GM12873 (cell line): Measurements from ENCODE around the gene SCIN.

Experiments used
- TF ChIP-seq, protein P1 (sequence below): IDR thresholded peaks from 2 replicates; pipeline ENCODE4 v1.5.1; 2012; ENCODE audit warnings: low read depth, mild to moderate bottlenecking, moderate library complexity, low read length, control low read depth; ENCODE audit not compliant: insufficient read depth; ENCODE audit errors: missing control alignments

The SCIN gene

DNA sequence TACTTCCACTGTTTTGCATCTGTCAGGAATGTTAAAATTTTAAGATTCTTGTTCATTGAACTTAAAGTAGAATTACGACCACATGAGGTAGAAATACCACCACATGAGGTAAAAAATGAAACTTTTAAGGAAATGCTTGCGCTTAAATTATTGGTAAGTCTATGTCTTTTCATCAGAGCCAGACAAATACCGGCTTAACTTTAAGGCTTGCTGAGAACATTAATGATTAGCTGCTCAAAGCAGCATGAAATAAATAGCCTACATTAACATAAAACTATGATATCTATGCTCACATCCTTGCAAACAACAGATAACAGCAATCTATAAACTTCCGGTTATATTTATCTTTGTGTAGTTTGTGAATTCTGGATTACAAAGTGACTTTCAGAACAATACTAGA, 26.9 kb upstream of the SCIN start:
- TF ChIP-seq, protein P1, sequence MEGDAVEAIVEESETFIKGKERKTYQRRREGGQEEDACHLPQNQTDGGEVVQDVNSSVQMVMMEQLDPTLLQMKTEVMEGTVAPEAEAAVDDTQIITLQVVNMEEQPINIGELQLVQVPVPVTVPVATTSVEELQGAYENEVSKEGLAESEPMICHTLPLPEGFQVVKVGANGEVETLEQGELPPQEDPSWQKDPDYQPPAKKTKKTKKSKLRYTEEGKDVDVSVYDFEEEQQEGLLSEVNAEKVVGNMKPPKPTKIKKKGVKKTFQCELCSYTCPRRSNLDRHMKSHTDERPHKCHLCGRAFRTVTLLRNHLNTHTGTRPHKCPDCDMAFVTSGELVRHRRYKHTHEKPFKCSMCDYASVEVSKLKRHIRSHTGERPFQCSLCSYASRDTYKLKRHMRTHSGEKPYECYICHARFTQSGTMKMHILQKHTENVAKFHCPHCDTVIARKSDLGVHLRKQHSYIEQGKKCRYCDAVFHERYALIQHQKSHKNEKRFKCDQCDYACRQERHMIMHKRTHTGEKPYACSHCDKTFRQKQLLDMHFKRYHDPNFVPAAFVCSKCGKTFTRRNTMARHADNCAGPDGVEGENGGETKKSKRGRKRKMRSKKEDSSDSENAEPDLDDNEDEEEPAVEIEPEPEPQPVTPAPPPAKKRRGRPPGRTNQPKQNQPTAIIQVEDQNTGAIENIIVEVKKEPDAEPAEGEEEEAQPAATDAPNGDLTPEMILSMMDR: no peak

DNA sequence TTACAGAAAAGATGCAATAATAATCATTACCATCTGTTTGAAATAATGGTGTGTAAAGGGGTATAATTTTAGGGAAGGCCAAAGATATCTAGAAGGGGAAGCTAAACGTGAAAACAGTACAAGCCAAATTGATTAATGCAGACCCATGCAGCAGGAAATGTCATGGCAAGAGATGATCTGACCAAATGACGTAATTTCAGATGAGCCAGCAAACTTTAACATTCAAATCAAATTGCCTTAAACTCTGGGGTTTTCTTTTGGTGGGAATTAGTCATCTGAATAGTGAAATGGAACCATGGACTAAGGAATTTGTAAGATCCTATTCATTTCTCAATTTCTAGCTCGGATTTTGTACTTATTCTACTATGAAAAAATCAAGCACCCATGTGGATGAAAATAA, 21.4 kb upstream of the SCIN start:
- TF ChIP-seq, protein P1: no peak

DNA sequence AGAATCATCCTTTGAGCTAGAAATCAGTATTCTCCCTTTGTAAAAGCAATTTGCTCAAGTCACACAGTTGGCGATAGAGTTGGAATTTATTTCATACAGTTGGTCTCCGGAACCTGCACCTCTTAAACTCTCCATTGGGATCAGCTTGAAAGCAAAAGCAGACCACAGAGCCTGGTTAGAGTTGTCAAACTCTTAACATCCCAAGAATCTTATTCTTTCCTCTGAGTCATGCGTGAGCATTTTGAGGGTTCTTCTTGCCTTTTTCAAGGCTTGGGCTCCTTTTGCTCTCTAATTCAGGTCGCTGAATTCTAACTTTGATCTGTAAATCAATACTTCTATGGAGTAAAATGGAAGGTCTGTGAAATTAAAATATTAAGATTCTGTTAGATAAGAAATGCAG, 19.6 kb upstream of the SCIN start:
- TF ChIP-seq, protein P1: no peak

DNA sequence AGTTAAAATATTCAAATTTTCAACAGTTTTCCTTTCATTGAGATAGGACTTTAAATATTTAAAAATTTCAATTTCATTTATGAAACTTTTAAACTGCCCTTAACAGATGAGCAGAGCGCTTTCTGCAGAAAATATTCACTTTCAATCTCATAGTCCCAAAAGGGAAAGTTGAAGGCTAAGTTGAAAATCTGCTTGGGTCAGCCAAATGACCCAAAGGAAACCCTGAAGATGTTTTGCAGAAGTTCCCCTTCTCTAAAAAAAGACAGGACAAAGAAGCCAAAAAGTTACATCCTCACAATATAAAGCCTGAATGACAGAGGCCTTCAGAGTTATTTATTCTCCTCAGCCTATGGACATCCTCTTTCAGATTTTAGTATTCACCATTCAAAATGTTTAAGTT, 17.6 kb upstream of the SCIN start:
- TF ChIP-seq, protein P1: no peak

DNA sequence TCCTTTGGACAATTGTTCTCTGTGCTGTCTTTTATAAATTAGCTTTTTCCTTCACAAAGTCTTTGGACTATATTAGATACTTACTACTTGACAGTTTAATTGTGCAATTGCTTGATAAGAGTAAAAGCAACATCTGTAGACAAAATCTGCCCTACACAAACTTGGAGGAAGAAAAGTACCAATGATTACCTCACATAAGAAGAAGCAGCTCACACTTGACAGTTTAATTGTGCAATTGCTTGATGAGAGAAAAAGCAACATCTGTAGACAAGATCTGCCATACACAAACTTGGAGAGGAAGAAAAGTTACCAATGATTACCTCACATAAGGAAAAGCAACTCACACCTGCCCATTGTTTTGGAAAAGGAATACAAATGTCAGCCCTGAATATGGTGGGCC, 17.1 kb upstream of the SCIN start:
- TF ChIP-seq, protein P1: no peak

DNA sequence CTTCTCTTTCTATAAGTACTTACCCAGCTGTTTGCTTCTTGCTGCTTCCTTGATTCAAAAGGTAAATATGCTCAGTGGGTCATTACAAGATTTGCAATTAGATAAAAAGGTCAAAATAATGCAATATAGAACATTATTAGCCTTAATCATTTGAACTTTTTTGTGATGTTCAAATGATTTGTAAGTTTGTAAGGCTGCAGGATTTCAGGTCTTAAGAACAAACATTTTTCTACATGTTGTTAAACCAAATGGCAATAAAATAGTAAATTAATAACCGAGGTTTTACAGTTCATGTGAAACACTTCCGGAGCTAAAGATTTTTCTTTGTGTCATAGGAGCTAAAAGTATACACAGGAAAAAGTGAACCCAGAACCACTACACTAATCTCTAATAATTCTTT, 16.2 kb upstream of the SCIN start:
- TF ChIP-seq, protein P1: no peak

DNA sequence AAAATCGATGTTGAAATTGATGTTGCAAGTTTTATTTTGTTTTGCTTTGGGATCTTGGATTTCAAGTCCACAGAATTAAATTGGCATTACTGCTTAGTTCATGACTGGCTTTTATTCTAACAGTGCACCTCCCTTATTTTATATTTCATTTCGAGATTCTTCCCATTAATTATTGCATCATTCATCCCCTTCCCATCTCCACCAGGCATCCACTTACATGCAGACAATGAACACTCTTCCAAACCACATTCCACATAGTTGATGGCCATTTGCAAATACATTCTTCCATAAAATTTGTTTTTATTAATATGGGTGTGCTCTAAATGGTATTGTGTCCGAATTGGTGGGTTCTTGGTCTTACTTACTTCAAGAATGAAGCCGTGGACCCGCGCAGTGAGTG, 15.6 kb upstream of the SCIN start:
- TF ChIP-seq, protein P1: no peak
